COLO829 (cell line): ENCODE measurements around the gene PMPCA.
"Not testable (repeated sequence)": the region's sequence is repeated elsewhere in the genome, so short reads cannot be mapped to it uniquely, and the experiment has no call there.

ENCODE experiments used
- DNase-seq: peaks from one replicate; pipeline ENCODE4 v3.0.0; 2012; ENCODE audit warnings: low spot score

Gene PMPCA

DNA sequence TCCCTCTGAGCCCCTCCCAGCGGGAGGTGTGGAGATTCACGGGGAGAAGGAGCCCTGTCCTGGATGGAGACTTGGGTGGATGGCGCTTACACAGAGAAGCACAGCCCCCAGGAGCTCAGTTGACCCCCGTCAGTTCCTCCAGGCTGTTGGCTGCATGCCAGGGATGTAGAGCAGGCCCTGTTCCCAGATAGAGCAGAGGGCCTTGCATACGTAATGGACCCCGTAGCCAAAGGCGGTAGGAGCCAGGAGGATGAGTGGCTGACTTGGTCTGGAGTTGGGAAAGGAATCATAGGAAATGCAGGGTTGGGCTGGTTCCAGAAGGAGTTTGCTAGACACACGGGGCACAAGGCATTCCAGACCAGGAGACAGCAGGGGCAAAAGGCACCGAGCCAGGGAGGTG, 2.5 kb downstream of the PMPCA start:
- DNase-seq: no peak

DNA sequence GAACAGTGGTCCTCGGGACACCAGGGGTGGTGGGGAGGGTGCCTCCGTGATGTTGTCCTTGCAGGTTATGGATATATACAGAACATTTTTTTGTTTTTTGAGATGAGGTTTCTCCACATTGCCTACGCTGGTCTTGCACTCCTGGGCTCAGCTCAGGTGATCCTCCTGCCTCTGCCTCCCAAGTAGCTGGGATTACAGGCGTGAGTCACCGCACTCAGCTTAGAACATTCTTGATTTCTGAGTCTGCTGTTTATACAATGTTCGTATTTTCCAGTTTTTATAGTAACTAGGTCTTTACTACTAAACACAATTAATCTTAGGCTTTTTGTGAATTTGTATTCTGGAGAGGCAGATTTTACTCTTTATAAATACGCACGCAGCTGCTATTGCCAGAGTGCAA, 6.0 kb downstream of the PMPCA start:
- no peak for DNase-seq

DNA sequence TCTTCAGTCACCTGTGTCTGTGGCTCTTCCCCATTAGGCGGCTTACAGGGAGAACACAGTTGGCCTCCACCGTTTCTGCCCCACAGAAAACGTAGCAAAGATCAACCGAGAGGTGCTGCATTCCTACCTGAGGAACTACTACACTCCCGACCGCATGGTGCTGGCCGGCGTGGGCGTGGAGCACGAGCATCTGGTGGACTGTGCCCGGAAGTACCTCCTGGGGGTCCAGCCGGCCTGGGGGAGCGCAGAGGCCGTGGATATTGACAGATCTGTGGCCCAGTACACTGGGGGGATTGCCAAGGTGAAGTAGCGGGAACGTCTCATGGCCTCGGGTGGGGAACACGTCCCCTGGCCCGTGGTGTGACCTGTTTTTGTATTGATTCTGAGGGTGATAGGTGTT, 6.5 kb downstream of the PMPCA start:
- DNase-seq: no peak

DNA sequence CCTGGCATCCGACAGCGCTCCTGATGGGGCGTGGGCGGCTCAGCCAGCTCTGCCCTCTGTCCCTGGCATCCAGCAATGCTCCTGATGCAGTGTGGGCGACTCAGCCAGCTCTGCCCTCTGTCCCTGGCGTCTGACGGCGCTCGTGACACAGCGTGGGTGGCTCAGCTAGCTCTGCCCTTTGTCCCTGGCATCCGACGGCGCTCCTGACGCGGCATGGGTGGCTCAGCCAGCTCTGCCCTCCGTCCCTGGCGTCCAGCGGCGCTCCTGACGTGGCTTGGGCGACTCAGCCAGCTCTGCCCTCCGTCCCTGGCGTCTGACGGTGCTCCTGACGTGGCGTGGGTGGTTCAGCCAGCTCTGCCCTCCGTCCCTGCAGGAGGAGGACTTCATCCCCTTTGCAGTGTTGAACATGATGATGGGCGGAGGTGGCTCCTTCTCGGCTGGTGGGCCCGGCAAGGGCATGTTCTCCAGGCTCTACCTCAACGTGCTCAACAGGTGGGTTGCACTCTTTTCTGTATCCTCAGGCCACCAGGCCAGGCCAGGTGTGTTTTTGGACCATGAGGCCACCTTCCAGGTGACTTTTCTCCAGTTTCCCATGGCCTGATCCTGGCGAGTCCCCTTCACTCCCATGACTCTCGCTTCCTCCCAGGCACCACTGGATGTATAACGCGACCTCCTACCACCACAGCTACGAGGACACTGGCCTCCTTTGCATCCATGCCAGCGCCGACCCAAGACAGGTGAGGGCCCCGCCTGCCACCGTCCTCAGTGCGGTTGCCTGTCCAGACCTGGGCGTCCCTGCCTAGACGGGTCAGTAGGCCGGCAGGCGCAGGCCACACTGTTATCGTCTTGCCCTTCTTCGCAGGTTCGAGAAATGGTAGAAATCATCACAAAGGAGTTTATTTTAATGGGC, 8.0 kb downstream of the PMPCA start:
- DNase-seq: no peak

DNA sequence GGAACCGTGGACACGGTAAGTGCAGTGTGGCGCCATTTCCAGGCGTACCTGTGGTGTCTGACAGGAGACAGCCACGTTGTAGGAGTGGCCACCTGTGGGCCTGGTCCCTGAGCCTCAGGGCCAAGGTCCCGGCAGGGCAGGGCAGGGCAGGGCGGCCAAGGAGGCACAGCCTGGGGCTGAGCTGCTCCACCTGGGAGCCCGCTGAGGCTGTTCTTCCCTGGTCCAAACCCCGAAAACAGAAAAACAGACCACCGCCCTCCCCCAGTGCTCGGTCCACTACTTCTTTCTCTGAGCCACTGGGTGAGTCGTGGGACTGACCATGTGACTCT, 8.6 kb downstream of the PMPCA start:
- DNase-seq: no peak

DNA sequence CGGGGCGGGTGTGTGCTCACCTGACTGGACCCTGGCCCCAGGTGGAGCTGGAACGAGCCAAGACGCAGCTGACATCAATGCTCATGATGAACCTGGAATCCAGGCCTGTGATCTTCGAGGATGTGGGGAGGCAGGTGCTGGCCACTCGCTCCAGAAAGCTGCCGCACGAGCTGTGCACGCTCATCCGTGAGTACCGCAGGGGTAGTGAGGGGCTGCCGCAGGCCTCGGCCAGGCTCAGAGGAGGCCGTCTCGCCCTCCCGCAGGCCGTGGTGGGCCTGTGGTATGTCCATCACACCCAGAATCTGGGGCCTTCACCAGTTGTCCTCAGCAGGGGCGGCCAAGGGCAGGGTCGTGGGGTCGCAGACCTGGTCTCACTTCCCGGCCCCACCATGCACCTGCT, 11.3 kb downstream of the PMPCA start:
- DNase-seq: no peak

DNA sequence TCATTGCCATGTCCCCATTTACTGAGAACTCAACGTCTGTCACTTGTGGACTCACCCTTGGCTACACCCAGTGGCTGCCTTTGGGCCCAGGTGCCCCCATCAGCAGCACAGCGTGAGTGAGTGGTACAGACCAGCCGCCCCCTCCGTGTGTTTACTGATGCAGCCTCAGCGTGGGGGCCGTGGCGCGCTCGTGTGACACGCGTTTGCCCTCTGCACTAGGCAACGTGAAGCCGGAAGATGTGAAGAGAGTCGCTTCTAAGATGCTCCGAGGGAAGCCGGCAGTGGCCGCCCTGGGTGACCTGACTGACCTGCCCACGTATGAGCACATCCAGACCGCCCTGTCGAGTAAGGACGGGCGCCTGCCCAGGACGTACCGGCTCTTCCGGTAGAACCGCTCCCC, 12.4 kb downstream of the PMPCA start:
- no peak for DNase-seq

DNA sequence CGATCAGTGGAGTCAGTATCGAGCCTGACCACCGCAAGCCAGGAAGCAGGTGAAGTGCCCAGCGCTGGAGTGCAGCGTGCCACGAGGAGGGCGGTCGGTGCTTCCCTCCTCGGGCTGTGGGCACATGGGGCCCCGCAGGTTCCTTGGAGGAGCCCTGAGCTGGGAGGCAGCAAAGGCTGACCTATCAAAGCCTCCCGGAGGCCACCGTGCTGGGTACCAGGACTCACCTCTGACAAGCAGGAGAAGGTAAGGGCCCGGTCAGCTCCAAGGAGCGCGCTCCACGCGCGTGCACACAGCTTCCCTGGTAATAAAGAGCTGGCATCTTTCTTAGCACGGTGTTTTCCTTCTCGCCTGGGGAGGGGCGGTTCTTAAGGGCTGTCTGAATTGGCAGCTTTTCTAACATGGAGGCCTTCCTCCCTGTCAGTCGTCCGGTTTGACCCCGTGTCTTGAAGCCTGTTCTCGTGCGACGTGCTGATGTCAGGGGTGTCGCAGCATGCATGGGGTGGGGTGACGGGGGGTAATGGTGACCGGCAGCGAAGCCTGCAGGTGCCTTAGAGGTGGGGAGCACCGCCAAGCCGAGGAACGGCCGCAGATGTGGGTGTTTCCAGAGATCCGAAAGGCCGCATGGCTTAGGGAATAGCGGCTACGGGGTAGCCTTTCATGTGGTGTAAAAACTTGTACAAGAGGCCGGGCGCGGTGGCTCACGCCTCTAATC, 13.1 kb downstream of the PMPCA start:
- DNase-seq: no peak

DNA sequence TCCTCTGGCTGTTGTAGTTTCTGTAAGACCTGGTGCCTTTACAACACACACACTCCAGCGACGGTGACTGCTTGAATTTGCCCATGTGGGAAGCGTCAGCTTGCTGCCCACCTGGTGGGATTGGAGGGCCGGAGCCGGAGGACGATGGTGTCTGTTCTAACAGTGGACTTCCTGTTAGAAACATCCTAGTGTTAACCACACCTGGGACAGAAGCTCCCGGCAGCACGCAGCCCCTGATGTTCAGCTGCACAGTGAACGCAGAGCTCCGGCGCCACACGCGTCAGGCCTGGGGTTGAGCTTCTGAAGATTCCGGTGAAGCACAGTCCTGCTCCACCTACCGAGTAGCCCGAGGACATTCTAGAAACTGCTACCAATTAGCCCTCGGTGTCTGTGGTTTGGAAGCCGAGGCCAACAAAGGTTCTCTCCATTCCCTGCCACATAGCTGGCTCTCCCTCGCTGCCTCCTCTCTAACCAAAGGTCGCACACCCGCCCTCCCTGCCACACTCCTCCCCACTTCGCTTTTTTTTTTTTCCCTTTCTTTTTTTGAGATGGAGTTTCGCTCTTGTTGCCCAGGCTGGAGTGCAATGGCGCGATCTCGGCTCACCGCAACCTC, 14.4 kb downstream of the PMPCA start:
- DNase-seq: no peak

DNA sequence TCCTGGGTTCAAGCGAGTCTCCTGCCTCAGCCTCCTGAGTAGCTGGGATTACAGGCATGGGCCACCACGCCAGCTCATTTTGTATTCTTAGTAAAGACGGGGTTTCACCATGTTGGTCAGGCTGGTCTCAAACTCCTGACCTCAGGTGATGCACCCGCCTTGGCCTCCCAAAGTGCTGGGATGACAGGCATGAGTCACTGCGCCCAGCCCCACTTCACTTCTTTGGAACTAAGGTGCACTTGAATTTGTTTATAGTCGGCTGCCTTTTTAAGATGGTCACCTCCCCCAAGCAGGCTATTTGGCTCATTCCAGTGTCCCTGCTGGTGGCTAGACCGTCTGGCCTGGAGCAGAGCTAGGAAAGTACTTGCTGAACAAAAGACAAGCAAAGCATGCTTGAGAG, 14.9 kb downstream of the PMPCA start:
- not testable (repeated sequence) for DNase-seq

DNA sequence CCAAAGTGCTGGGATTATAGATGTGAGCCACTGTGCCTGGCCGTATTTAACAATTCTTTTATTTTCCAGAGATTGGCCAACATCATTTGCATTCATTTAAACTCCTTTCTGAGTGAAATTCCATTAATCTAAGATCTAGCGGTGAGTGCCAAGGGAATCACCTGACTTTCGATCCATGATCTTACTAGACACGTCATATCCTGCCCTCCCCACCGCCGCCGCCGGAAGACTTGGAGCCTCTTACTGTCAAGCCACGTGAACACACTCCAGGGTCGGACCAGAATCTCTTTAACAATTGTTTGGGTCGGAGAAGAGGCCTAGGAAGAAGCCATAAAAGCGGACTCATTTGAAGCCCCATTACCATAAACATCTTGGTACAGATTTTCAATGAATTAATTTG, 16.3 kb downstream of the PMPCA start:
- peak; percentile 88 for DNase-seq

DNA sequence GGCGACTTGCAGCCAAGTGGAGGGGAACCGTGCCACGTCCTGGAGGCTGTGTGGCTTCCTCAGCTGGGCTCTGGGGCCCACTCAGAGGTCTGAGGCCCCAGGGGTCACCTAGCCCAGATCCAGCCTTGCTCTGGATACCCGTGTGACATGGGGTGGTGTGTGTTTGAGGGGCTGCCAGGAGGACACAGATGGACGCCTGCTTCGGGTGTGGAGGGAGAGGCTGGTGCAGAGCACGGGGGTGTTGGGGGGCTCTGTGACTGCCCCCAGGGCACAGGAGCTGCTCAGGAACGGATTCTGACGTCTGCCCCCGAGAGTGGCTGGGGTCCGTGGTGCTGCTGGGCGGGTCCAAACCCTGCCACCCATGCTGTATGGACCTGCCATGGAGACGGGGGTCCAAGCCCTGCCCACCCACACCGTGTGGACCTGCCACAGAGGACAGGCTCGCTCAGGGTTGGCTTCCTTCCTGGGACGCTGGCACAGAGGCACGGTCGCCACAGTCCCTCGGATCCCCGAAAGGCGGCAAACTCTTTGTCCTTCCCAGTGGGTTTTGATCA, 18.7 kb downstream of the PMPCA start:
- no peak for DNase-seq

DNA sequence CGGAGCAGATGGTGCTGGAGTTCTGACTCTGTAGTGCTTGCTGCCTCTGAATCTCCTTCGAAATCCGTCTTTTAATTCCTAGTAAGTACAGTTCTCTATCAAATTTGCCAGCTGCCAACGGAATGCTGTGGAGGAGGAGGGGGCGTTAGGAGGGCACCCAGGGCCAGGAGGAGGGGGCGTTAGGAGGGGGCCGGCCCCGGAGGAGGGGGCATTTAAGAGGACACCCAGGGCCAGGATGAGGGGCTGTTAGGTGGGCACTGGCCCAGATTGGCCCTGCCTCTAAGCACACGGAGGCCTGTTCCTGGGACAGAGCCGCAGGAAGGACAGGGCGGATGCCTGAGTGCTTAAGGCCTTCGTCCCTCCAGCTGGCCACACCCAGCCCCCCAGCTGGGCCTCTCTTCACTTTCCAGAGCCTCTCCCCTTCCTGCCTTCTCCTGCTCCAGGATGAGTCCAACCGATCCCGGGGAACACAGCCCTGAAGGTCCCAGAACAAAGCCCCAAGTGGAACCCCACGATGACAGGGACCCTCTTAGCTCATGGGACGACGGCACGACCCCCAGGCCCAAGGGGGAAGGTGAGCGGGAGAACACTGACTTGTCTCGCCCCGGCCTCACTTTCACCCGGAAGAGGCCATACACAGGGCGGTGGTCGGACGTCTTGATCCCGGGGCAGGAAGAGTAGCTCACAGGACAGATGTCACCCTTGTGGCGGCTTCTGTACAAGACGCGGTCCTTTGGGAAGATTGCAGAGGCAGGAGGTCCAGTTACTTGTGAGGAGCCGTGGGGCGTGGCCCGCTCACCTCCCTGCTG, 19.4 kb downstream of the PMPCA start:
- no peak for DNase-seq

DNA sequence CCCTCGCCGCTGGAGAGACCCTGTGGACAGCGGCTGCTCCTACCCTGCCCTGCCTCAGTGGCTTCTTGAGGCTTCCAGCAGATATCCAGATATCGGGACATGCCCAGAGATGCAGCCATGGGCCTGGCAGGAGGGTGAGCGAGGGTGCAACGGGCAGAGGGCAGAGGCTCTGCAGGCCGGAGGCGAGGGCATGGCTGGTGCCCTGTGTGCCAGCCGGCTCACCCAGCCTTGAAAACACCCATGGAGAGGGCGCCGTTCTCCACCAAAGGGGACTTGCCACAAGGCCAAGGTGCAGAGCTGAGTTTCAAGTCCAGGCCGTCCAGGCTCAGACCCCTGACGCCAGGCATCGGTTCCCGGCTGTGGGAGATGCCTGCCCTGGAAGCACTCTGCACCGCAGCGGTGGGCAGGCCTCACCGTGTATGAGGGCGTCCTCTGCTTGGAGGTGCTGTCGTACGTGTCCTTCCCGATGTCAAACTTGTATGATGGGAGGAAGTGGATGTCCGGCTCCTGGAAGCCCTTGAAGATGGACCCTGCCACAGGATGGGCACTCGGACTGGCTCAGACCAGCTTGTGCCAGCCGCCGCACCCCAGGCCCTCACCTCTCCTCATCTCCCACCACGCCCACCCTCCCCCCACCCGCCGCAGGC, 20.3 kb downstream of the PMPCA start:
- no peak for DNase-seq

DNA sequence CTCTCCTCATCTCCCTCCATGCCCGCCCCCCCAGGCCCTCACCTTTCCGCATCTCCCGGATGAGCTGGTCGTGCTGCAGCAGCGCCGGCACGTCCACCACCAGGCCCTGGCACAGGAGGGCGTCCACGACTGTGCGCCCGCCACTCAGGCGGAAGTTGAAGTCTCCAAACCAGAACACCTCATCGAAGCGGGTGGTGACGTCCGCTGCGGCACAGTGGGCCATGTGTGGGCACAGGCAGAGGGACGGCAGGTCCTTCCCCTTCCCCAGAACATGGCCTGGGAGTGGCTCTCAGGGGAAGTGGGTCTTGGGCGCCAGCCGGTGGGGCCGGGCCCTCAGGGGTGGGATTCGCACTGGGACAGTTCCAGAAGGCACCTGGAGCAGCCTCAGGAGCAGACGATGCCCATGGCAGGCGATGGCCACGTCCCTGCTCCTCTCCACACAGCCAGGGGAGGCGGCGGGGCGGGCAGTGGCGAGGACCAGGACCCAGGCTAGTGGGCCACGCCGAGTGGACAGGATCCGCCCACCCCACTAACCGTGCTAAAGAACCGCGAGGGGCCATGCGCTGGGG, 21.4 kb downstream of the PMPCA start:
- no peak for DNase-seq

DNA sequence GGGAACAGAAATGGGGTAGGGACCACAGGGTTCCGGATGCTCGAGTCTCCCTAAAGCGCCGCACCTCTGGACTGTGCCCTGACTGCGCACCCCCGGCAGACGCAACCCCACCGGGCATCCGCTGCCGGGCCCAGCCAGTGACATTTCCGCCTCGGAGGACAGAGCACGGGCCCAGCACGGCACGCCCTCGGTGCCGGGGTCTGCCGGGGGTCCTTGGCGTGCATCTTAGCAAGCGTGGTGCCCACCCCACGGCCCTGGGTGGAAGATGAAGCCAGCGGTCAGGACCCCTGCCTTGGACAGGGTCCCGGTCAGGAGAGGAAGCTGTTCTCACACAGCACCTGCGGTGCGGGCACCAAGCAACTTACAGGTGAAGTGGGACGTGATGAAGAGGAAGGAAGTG, 22.1 kb downstream of the PMPCA start:
- no peak for DNase-seq

DNA sequence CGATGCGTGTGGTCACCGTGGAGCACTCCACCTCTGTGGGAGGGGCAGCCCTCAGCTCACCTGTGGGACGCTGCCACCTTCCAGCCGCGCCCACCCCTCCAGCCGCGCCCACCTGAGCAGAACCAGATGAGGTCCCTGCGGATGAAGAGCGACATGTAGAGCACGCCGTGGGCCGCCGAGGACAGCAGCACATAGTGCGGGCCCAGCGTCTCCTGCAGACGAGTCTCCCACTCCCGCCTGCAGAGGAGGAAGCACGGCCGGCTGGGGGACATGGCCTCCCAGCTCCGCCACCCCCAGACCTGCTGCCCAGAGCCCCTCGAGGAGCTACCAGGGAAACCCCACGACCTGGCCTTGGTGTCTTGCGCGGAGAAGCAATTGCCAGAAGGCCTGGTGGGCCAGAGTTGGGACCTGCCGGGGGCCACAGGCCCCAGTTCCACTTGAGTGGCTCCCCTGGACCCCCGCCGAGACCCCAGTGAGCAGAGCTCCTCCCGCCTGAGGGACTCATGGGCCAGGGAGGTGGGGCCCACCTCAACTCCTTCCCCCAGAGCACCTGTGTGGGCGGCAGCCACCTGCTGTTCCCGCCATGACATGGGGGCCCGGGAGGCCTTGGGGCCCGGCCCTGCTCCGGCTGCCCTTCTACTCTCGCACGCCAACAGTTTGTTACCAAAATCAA, 22.7 kb downstream of the PMPCA start:
- DNase-seq: no peak

DNA sequence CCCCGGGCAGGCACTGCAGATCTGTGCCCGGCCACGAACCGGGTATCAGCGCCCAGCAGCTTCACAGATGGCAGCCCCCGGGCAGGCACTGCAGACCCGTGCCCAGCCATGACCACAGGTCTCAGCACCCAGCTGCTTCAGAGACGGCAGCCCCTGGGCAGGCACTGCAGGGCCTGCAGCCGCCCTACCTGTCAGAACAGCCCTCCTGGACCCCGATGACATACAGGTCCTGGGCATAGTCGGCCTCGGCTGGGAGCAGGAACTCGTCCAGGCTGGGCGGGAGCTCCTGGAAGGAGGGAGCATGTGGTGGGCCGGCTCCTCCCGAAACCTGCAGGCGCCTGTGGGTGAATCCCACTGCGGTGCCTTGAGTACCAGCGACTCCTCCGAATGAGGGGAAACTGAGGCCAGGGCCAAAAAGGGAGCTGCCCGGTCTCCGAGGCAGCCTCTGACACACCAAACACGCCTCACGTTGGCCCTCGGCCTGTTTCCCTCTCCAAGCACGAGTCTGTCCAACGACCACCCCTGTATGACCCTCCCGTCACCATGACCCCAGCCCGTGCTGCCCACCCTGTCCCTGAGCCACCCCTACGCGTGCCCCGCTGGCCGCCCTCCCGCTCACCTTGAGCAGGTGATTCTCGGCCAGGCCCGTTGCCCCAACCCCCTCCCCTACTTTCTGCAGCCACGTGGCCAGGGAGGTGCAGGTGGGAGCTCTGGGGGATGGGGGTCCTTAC, 23.6 kb downstream of the PMPCA start:
- no peak for DNase-seq

DNA sequence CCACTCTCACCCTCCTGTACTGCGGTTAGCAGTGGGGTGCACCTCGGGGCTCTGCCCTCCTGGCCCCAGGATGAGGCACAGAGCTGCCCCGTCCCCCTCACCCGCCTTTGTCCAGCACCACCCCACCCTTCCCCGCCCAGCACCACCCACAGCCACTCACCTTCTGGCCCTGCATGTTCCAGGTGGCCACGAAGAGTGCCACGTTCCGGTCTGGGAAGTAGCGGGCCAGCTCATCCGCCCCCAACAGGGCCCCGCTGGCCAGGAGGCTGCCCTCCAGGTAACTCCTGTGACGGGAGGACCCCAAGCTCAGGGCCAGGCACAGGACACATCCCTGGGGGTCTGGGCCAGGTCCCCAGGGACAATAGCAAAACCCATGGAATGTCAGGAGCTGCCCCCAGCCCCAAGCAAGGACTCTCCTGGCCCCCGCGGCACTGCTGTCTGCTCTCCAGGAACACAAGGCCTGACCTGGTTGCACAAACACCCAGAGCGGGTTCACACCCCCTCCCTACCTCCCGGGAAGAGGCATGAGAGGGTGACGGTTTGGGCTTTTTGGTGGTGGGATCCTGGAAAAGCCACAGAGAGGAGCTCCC, 24.2 kb downstream of the PMPCA start:
- DNase-seq: no peak
